Erythroblast (primary cell): ENCODE measurements around the gene PSMD5.

ENCODE experiments used
- GATA1 ChIP-seq: IDR thresholded peaks from 2 replicates; pipeline ENCODE4 v1.6.1; 2011; ENCODE audit warnings: low read depth, mild to moderate bottlenecking, control low read depth, low read length, moderate library complexity
- POLR2A ChIP-seq: IDR thresholded peaks from 2 replicates; pipeline ENCODE4 v1.6.1; 2011; ENCODE audit warnings: mild to moderate bottlenecking, low read length

- no peak for TF ChIP-seq POLR2A
- no peak for TF ChIP-seq GATA1
These were observed 31.8 kb upstream of the PSMD5 start for GRCh38 chr9:120874226-120875194.
